A673 (cell line): Measurements from ENCODE around the gene ASB11. TPM values are rescaled to one million over a fixed set of nuclear protein-coding genes. Genes with fewer than 3 reads are reported as not detected.

Experiments
- BruUV-seq: library from RNA; stranded (reverse); fragments of 400-500 nt; replicated peaks from 2 replicates; lab custom pipeline; 2021; lab: Mats Ljungman, UMichigan
- CTCF ChIA-PET: fragments of 300-600 bp; sonication (Branson Sonifier 250); formaldehyde crosslinking; loops from one replicate; lab custom pipeline; 2022; ENCODE audit warnings: antibody characterized with exemption; lab: Charles Lee
- POLR2A ChIA-PET: fragments of 300-600 bp; sonication (Branson Sonifier 250); formaldehyde crosslinking; loops from one replicate; lab custom pipeline; 2022; ENCODE audit warnings: antibody characterized with exemption; ENCODE audit not compliant: low non-redundant PET; lab: Charles Lee
- DNase-seq: peaks from one replicate; pipeline ENCODE4 v3.0.0-alpha.2; 2015; ENCODE audit warnings: low spot score
- H3K27ac ChIP-seq: fragments of 200-600 bp; sonication (generic); 2 replicates; pipeline ENCODE4 v1.5.1; 2016; ENCODE audit warnings: mixed run types, low read depth, mild to moderate bottlenecking, mixed read lengths, antibody characterized with exemption, low read length; ENCODE audit not compliant: poor library complexity, severe bottlenecking
- H3K27me3 ChIP-seq: fragments of 200-600 bp; sonication (generic); replicated peaks from 2 replicates; pipeline ENCODE4 v1.6.1; 2017; ENCODE audit warnings: mixed run types, low read depth, mild to moderate bottlenecking, mixed read lengths, antibody characterized with exemption, low read length; ENCODE audit not compliant: insufficient read depth, poor library complexity
- H3K36me3 ChIP-seq: fragments of 200-600 bp; sonication (generic); 2 replicates; pipeline ENCODE4 v1.6.1; 2016; ENCODE audit warnings: mixed run types, mild to moderate bottlenecking, mixed read lengths, antibody characterized with exemption, low read length; ENCODE audit not compliant: insufficient read depth, poor library complexity, severe bottlenecking
- H3K4me1 ChIP-seq: fragments of 200-600 bp; sonication (generic); 2 replicates; pipeline ENCODE4 v1.6.1; 2017; ENCODE audit warnings: mixed run types, mild to moderate bottlenecking, mixed read lengths, antibody characterized with exemption, low read length; ENCODE audit not compliant: insufficient read depth, poor library complexity, severe bottlenecking
- H3K4me3 ChIP-seq: fragments of 200-600 bp; sonication (generic); 2 replicates; pipeline ENCODE4 v1.5.1; 2016; ENCODE audit warnings: low read depth, mixed run types, mild to moderate bottlenecking, mixed read lengths, low read length; ENCODE audit not compliant: poor library complexity, severe bottlenecking
- H3K9me3 ChIP-seq: fragments of 200-600 bp; sonication (generic); 2 replicates; pipeline ENCODE4 v1.6.1; 2016; ENCODE audit warnings: mixed run types, low read depth, mild to moderate bottlenecking, mixed read lengths, antibody characterized with exemption, low read length; ENCODE audit not compliant: poor library complexity, severe bottlenecking
- EZH2 ChIP-seq: fragments of 200-600 bp; sonication (generic); IDR thresholded peaks from 2 replicates; pipeline ENCODE4 v1.6.1; 2017; ENCODE audit warnings: borderline replicate concordance, low read depth, mild to moderate bottlenecking, mixed read lengths, antibody characterized with exemption, low read length; ENCODE audit not compliant: poor library complexity, severe bottlenecking
- intact Hi-C: fragments of 100-400 bp; cut with micrococcal nuclease; formaldehyde crosslinking; loops from one replicate; pipeline ENCODE4 v1.10.0; 2022; ENCODE audit not compliant: unreplicated experiment
- total RNA-seq: library from RNA; stranded (reverse); gene quantifications from 2 replicates; pipeline ENCODE4 v1.2.3, GENCODE V29; 2021
- TF ChIP-seq, protein P1 (sequence below): fragments of 300-800, 200-600 bp; sonication (generic); conservative IDR thresholded peaks from 2 replicates; pipeline ENCODE4 v1.5.1; 2017; ENCODE audit warnings: low read depth, mild to moderate bottlenecking, antibody characterized with exemption, low read length, moderate library complexity, mixed read lengths

ASB11 gene
- total RNA-seq, 1 experiment from 2014 or later = 0.62 TPM

DNA sequence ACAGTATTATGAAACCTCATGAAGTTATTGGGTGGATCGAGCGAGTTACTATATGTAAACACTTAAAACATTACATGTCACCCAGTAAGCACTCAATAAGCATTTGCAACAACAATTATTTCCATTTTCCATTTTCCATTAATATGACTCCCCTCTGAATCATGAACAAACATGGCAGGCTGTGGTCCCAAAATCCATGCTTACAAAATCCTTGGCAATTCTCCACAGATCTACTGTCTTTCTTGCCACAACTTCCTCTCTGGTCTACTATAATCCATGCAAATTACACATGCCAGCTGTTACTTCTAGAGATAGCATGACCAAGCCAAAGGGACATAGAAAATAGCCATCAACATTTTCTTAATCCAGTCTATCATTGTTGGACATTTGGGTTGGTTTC is 22.0 kb downstream of the ASB11 start:
- intact Hi-C loops = no loop called here
- POLR2A ChIA-PET = no interaction called here
- Histone ChIP-seq H3K27ac (no peak overlapping the region), H3K27me3 (no peaks in the 10 kb centered on the region), H3K4me3 (no peak overlapping the region), H3K9me3 (no peaks in the 10 kb centered on the region), H3K36me3 (no peaks in the 10 kb centered on the region), H3K4me1 (peaks cover 4% of the 10 kb centered on the region)
- CTCF ChIA-PET = no interaction called here
- DNase-seq = no peak
- BruUV-seq = no TSS peak
- TF ChIP-seq EZH2 = no peak
- TF ChIP-seq, protein P1, sequence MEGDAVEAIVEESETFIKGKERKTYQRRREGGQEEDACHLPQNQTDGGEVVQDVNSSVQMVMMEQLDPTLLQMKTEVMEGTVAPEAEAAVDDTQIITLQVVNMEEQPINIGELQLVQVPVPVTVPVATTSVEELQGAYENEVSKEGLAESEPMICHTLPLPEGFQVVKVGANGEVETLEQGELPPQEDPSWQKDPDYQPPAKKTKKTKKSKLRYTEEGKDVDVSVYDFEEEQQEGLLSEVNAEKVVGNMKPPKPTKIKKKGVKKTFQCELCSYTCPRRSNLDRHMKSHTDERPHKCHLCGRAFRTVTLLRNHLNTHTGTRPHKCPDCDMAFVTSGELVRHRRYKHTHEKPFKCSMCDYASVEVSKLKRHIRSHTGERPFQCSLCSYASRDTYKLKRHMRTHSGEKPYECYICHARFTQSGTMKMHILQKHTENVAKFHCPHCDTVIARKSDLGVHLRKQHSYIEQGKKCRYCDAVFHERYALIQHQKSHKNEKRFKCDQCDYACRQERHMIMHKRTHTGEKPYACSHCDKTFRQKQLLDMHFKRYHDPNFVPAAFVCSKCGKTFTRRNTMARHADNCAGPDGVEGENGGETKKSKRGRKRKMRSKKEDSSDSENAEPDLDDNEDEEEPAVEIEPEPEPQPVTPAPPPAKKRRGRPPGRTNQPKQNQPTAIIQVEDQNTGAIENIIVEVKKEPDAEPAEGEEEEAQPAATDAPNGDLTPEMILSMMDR = no peak

DNA sequence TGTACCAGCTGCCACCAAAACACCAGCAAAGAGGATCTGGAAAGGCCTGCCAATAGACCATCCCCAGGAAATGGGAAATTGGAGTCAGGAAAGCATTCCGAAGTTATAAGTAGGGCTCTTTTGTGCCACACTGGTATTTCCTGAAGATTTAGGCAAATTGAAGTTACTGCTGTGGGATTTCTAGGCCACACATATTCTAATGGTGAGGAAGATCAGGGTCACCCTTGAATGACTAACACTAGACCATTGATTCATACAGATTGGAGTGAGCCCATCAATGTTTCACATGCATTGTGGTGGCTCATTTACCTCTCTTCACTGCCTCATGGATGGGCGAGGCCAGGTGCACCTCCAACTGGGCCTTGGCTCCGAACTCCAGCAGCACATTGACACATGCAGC is 22.6 kb downstream of the ASB11 start:
- DNase-seq = no peak
- no peak for TF ChIP-seq EZH2
- TF ChIP-seq, protein P1 = no peak
- BruUV-seq = no TSS peak
- ChIA-PET CTCF (no interaction called here), POLR2A (no interaction called here)
- Histone ChIP-seq H3K27me3 (no peaks in the 10 kb centered on the region), H3K36me3 (no peaks in the 10 kb centered on the region), H3K4me3 (no peak overlapping the region), H3K27ac (no peak overlapping the region), H3K9me3 (no peaks in the 10 kb centered on the region), H3K4me1 (peaks cover 4% of the 10 kb centered on the region)
- intact Hi-C loops = no loop called here

DNA sequence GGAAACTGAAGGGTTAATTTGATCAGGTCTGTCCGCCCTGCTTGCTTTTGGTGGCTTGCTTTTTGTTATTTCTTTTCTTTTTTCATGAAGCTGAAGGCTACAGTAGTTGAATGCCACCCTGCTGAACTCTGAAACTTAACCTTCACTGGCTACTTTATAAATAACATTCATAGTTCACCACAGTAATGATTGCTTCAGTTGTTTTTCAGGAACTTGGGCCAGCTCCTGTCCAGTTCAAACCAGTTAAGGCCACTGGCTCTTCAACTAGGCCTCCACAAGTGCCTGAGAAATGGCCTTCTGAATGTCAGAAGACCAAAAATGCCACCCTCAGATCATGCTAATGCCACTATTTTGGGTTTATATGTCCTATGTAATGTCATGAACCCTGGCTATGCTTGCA is 37.8 kb downstream of the ASB11 start:
- no peak overlapping the region for H3K27ac ChIP-seq
- DNase-seq = no peak
- no peaks in the 10 kb centered on the region for H3K36me3 ChIP-seq
- BruUV-seq = no TSS peak
- H3K4me1 ChIP-seq = no peaks in the 10 kb centered on the region
- no peaks in the 10 kb centered on the region for H3K9me3 ChIP-seq
- intact Hi-C loops = no loop called here
- H3K27me3 ChIP-seq = no peaks in the 10 kb centered on the region
- ChIA-PET POLR2A (no interaction called here), CTCF (no interaction called here)
- TF ChIP-seq, protein P1 = no peak
- TF ChIP-seq EZH2 = no peak
- no peak overlapping the region for H3K4me3 ChIP-seq
